C4-2B (cell line): Measurements from ENCODE around the gene NRP1.

Experiments
- ZFX ChIP-seq: fragments of 450-650 bp; IDR thresholded peaks from 2 replicates; pipeline ENCODE4 v1.6.1; 2017
- TF ChIP-seq, protein P1 (sequence below): fragments of 450-650 bp; conservative IDR thresholded peaks from 2 replicates; pipeline ENCODE4 v1.5.1; 2017; ENCODE audit warnings: mild to moderate bottlenecking

DNA sequence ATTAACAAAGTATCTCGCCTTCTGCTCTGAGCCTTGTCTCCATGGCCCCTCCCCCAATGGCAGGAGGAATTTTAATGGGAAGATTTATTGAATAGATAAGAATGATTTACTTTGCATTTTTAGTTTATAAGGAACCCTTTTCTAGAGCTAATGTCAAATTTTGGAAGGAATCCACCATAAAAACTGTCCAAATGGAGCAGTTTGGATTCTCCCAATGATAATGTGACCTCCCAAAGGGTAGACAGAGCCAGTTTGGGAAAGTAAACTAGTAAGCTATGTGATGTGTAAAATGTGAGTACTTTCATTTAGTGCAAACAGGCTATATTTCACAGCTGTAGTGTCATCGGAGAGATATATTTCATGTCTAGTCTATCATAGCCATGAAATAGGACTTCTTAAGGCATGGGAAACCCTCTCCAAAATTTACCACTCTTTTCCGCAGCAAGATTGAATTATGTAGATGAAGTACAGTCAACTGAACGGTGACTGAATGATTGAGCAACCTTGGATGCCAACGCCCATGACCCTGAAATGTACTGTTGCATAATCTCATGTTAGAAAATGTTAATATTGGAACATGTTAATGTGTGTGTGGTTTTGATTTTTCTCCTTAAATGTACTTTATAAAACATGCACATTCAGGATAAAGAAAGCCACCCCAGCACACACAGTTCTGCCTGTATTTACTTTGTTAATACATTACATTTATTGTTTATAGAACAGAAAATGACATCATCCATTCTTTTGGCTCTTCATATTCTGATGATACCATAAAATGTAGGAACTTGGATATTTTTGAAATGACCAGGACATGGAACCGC is 140.6 kb downstream of the NRP1 start:
- TF ChIP-seq, protein P1, sequence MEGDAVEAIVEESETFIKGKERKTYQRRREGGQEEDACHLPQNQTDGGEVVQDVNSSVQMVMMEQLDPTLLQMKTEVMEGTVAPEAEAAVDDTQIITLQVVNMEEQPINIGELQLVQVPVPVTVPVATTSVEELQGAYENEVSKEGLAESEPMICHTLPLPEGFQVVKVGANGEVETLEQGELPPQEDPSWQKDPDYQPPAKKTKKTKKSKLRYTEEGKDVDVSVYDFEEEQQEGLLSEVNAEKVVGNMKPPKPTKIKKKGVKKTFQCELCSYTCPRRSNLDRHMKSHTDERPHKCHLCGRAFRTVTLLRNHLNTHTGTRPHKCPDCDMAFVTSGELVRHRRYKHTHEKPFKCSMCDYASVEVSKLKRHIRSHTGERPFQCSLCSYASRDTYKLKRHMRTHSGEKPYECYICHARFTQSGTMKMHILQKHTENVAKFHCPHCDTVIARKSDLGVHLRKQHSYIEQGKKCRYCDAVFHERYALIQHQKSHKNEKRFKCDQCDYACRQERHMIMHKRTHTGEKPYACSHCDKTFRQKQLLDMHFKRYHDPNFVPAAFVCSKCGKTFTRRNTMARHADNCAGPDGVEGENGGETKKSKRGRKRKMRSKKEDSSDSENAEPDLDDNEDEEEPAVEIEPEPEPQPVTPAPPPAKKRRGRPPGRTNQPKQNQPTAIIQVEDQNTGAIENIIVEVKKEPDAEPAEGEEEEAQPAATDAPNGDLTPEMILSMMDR, result no peak; the same call in none of the 2 replicates
- TF ChIP-seq ZFX, result no peak
